T47D (cell line): ENCODE measurements around the gene COL9A1.
"Not testable (repeated sequence)": the region's sequence is repeated elsewhere in the genome, so short reads cannot be mapped to it uniquely, and the experiment has no call there.

Source experiments
- DNase-seq, 2 experiments: peaks; one replicate each; pipeline versions ENCODE4 v3.0.0 to v3.0.0-alpha.2; 2011 to 2012; ENCODE audit warnings: low read depth in 1 of 2, low spot score in 1 of 2
- JUND ChIP-seq: IDR thresholded peaks from 2 replicates; pipeline ENCODE4 v1.6.1; 2012; ENCODE audit warnings: low read depth
- in situ Hi-C: cut with HindIII; loops from 2 replicates; pipeline ENCODE4 v1.10.0; 2016; ENCODE audit warnings: low sequenced_read_pairs, low pct_unique_long_range_greater_than_20kb

The COL9A1 gene

DNA sequence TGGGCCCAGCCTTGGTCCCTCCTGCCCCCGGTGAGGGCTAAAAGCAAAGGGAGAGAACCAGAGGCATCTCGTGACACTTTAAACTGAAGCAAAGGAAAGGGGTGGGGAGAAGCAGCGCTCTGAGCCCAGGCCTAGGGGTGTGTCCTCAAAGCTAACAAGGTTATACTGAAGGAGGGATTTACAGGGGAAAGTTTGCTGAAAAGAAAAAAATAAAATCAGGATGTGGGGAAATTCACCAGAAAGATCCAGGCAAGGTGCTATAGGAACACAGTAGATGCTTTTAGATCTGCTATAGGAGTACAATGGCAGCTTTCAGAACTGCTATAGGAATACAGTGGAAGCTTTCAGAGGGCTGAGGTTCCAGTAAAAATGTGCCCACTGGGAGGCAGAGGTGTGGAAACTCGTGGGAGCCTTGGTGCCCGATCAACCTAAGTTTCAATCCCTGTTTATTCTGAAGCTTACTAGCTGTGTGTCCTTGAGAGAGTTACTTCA lies at the start of gene COL9A1:
Gene COL9A1 (minus strand): TSS at position 51 of the 492 bp plus-strand sequence. CDS start 160 bp downstream, outside the sequence.
- no peak for TF ChIP-seq JUND
- in situ Hi-C loops, result no loop called here
- no peak for DNase-seq

DNA sequence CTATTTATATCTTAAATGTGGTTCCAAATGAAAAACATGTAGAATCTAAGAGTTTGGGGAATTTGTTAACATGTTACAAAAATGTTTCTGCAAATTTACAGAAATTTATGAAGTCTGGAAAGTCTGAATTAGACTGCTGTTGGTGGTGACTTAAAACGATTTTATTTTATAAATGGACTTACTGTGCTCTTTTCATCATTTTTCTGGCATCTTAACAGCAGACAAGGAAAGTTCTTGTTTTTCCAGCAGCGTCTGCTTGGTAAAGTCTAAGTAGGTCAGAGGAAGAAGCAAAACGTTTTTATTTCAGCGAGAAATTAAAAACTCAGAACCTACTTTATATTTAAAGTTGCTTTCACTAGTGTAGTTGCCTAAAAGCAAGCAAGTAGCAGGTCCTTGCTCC lies 48.6 kb upstream of the COL9A1 start:
- DNase-seq, result no peak
- in situ Hi-C loops, result no loop called here
- no peak for TF ChIP-seq JUND

DNA sequence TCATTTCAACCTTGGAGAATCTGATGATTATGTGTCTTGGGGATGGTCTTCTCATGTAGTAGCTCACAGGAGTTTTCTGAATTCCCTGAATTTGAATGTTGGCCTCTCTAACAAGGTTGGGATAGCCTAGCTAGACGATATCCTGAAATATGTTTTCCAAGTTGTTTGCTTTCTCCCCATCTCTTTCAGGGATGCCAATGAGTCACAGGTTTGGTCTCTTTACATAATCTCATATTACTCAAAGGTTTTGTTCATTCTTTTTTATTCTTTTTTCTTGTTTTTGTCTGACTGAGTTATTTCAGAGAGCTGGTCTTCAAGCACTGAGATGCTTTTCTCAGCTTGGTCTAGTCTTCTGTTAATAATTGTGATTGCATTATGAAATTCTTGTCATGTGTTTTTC lies 42.7 kb upstream of the COL9A1 start:
- in situ Hi-C loops, result no loop called here
- no peak for TF ChIP-seq JUND
- no peak for DNase-seq

DNA sequence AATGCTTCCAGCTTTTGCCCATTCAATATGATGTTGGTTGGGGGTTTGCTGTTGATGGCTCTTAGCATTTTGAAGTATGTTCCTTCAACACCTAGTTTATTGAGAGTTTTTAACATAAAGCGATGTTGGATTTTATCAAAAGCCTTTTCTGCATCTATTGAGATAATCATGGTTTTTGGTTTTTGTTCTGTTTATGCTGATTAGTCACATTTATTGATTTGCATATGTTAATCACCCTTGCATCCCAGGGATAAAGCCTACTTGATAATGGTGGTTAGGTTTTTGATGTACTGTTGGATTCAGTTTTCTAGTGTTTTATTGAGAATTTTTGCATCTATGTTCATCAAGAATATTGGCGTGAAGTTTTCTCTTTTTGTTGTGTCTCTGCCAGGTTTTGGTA lies 40.4 kb upstream of the COL9A1 start:
- in situ Hi-C loops, result no loop called here
- no peak for DNase-seq
- no peak for TF ChIP-seq JUND

DNA sequence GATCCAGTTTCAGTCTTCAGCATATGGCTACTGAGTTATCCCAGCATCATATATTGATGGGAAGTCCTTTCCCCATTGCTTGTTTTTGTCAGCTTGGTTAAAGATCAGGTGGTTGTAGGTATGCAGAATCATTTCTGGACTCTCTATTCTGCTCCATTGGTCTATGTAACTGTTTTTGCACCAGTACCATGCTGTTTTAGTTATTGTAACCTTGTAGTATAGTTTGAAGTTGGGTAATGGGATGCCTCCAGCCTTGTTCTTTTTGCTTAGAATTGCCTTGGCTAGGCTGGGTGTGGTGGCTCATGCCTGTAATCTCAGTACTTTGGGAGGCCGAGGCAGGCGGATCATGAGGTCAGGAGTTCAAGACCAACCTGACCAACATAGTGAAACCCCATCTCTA lies 36.9 kb upstream of the COL9A1 start:
- in situ Hi-C loops, DNase-seq: not testable (repeated sequence)

DNA sequence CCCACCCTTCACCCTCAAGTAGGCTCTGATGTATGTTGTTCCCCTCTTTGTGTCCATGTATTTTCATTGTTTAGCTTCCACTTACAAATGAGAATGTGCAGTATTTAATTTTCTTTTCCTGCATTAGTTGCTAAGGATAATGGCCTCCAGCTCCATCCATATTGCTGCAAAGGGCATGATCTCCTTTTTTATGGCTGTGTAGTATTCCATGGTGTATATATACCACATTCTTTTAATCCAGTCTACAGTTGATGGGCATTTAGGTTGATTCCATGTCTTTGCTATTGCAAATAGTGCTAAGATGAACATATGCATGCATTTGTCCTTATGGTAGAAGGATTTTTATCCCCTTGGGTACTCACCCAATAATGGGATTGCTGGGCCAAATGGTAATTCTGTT lies 35.9 kb upstream of the COL9A1 start:
- in situ Hi-C loops, result no loop called here
- no peak for TF ChIP-seq JUND
- DNase-seq, result no peak

DNA sequence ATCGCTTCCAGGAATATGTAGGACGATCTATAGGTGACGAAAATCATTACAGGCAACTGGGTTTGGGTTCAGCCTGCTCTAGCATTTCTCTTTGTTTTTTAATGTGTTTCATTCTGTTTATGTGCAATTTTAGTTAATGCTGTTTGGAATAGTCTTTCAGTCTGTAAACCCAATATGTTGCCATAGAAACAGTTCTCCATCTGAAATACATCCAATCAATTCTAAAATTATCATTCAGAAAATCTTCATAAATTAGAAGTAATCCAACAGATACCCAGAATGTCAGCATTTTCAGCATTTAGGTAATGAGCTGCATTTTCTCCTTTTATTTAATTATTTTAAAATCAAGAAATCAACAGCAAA lies 34.8 kb upstream of the COL9A1 start:
- no peak for TF ChIP-seq JUND
- in situ Hi-C loops, result no loop called here
- no peak for DNase-seq

DNA sequence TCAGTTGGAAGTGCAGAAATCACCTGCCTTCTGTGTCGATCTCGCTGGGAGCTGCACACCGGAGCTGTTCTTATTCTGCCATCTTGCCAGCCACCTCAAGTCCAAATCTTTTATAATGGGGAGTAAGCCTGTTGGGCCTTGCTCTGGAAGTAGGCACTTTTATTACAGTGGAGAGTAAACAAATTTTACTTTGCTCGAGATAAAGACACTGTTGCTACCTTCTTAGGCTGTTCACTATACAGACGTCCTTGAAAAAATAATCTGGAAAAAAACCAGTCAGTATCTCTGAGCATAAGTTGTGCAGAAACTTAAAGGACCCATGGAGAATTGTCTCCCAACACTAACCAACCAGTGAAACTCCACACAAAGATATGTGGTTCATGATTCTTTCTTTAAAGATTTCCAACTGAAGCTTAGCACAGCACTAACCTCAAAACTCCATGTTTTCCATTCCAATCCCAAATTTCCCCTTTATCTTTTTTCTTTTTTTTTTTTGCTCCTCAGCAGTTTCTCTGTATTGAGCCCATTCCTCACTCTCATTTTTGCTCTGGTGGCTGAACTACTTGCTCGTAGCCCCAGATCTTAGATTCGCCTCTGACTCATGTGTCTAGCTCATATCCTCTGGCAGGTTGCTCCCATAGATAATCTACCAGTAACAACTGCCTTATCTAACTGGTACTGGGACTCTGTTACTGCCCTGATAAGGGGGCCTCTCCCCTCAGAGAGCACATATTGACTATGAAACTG lies 34.3 kb upstream of the COL9A1 start:
- no peak for TF ChIP-seq JUND

DNA sequence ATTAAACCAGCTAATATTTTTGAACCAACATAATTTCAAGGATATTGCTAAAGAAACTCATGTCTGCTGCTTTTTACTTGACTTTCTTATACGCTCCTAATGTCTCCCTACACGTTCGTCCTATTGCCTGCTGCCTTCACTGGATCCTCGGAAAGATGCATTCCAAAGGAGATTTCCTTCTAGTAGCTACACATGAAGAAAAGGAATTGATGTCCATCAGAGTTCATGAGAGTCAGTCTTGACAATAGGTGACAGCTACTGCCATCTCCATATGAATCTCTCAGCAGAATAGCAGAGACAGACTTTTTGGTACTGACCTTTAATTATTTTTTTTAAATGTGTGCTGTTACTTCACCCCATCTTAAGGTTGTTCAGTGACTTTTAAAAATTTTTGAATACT lies 24.2 kb upstream of the COL9A1 start:
- no peak for TF ChIP-seq JUND
- in situ Hi-C loops, result no loop called here
- DNase-seq, result no peak

More for the DNA sequence above, 34.3 kb upstream of the COL9A1 start:
- in situ Hi-C loops, result no loop called here
- DNase-seq, result no peak

DNA sequence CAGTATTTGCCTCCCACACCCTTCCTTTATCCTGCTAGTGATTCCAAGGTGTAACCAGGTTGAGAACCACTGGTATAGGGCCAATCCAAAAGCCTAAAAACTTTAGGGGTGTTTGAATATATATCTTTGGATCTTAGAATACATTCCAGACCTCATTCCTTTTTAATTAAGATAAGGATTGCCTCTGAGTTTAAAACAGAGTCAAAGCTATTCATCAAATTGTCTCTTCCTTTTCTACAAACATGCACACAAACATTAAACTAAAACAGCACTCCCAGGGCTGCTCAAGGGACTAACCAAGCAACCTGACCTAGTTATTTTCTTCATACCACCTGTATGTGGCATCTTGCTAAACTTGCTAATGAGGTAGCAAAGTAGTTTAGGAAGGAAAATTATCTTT lies 22.1 kb upstream of the COL9A1 start:
- TF ChIP-seq JUND, result no peak
- in situ Hi-C loops, result no loop called here

DNA sequence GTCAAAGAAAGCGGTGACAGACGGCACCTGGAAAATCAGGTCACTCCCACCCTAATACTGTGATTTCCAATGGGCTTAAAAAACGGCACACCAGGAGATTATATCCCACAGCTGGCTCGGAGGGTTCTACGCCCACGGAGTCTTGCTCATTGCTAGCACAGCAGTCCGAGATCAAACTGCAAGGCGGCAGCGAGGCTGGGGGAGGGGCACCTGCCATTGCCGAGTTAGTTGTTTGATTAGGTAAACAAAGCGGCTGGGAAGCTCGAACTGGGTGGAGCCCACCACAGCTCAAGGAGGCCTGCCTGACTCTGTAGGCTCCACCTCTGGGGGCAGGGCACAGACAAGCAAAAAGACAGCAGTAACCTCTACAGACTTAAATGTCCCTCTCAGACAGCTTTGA lies 14.9 kb upstream of the COL9A1 start:
- DNase-seq, in situ Hi-C loops: not testable (repeated sequence)

More for the DNA sequence above, 22.1 kb upstream of the COL9A1 start:
- DNase-seq, result no peak

DNA sequence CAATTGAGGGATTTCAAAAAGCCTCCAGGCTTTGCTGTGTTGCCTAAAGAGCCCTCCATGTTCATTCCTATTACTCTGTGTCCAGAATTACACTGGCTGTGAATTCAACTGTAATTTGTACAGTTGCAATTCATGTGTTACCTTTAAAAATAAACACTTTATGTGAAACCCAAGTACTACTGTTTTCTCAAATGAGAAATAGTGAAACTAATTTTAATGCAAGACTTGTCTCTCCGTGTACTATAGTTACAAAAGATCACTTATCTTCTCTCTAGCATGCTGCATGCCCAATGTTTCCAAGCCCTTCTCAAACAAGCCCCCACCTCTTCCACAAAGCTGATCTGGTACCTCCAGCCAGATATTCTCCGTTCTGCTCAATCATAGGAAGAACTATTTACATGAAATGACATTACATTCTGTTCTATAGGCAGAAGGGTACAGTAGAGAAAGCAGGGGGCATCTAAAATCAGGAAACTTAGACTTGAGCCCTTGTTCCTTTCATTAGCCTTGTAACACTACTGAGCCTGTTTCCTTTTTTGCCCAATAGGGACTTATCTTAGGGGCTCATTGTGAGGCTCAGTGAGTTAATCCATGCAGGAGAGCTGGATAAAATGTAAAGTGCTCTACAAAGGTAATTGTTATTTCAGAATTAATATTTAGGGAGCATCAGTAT lies 12.3 kb upstream of the COL9A1 start:
- DNase-seq, result no peak

DNA sequence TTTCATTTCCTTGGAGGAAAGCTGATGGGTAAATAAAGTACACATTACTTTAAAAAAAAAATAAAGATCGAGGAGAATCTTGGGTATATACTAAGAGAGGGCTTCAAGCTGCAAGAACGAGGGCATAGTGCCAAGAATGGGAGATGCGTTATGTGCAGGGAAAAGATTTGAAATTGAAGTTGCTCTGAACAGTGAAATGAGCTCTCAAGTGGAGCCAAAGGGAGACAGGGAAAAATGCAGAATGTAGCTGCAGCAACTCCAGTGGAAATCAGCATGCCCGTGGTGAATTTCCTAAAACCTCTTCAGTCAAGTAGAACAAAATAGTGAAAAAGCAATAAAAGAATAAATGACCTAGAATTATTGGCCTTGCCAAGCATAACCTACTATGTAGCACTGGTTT lies 11.4 kb upstream of the COL9A1 start:
- in situ Hi-C loops, result no loop called here
- no peak for TF ChIP-seq JUND

More for the DNA sequence above, 12.3 kb upstream of the COL9A1 start:
- in situ Hi-C loops, result no loop called here
- no peak for TF ChIP-seq JUND

DNA sequence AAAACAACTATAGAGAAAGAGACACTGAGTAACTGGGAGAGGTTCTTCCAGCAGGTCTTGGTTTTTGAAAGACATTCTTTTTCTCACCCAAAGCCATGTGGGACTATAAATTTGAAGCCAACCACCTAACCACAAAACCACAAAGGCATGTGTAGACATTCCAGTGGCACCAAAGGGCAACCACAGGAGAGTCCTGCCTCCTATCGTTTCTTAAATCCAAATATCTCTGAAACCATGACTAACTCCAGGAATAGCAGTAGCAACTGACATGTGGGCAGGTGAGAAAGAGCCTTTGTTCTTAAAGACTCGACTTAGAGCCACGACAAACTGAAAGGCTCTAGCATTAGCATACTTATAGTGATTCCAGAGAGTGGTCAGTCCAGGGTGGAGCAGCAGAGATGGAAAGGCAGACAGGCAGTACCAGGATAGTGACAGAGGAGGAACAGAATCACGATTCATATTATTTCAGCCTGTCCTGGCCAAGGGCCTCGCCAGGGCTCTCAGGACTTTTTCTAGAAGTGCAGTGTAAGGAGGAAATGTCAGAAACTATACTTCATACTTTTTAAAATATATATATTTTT lies 9.4 kb upstream of the COL9A1 start:
- no peak for TF ChIP-seq JUND
- DNase-seq, result peak in 1 of 2 experiments; percentile 65
- in situ Hi-C loops, result no loop called here

More for the DNA sequence above, 11.4 kb upstream of the COL9A1 start:
- no peak for DNase-seq
